CD8-positive, alpha-beta memory T cell (primary cell): ENCODE results near the gene TPM3. TPM values are rescaled to one million over a fixed set of nuclear protein-coding genes. Genes with fewer than 3 reads are reported as not detected.

Experiments
- CTCF ChIA-PET: fragments of 350-600 bp; sonication (Branson Sonifier 250); formaldehyde crosslinking; loops from one replicate; lab custom pipeline; 2021; ENCODE audit warnings: antibody characterized with exemption; lab: Charles Lee
- POLR2A ChIA-PET: fragments of 350-600 bp; sonication (Branson Sonifier 250); formaldehyde crosslinking; loops from one replicate; lab custom pipeline; 2021; ENCODE audit warnings: antibody characterized with exemption; lab: Charles Lee
- DNase-seq, 5 donors: peaks; one replicate each; pipeline versions ENCODE4 v3.0.0 to v3.0.0-alpha.2; 2020 to 2022; ENCODE audit warnings: mixed read lengths in 1 of 5
- H3K27ac ChIP-seq: one replicate; pipeline ENCODE4 v1.7.0; 2013; ENCODE audit warnings: low read depth, mild to moderate bottlenecking, low read length, moderate library complexity
- H3K27me3 ChIP-seq: 2 replicates; pipeline ENCODE4 v1.7.0; 2013; ENCODE audit warnings: low read length, mild to moderate bottlenecking; ENCODE audit not compliant: insufficient read depth, poor library complexity, severe bottlenecking
- H3K36me3 ChIP-seq: 2 replicates; pipeline ENCODE4 v1.7.0; 2013; ENCODE audit warnings: mild to moderate bottlenecking, low read length, moderate library complexity; ENCODE audit not compliant: insufficient read depth
- H3K4me1 ChIP-seq: 2 replicates; pipeline ENCODE4 v1.7.0; 2013; ENCODE audit warnings: mild to moderate bottlenecking, low read length, moderate library complexity; ENCODE audit not compliant: insufficient read depth
- H3K4me3 ChIP-seq: 2 replicates; pipeline ENCODE4 v1.7.0; 2013; ENCODE audit warnings: mild to moderate bottlenecking, low read length
- H3K9me3 ChIP-seq: 2 replicates; pipeline ENCODE4 v1.7.0; 2013; ENCODE audit warnings: mild to moderate bottlenecking, low read length
- H3K27ac Mint-ChIP-seq, 8 donors: one replicate each; pipeline ENCODE4 v1.8.0; 2020 to 2021; ENCODE audit warnings: mixed read lengths in 8 of 8, mild to moderate bottlenecking in 6 of 8, inconsistent platforms in 3 of 8, moderate library complexity in 3 of 8
- H3K27me3 Mint-ChIP-seq, 2 donors: one replicate each; pipeline ENCODE4 v1.8.0; 2020 to 2021; ENCODE audit warnings: mixed read lengths in 2 of 2, mild to moderate bottlenecking in 1 of 2, moderate library complexity in 1 of 2
- H3K36me3 Mint-ChIP-seq, 3 donors: one replicate each; pipeline ENCODE4 v1.8.0; 2020 to 2021; ENCODE audit warnings: mixed read lengths in 3 of 3, inconsistent platforms in 1 of 3, mild to moderate bottlenecking in 1 of 3
- H3K4me1 Mint-ChIP-seq, 3 donors: one replicate each; pipeline ENCODE4 v1.8.0; 2020 to 2021; ENCODE audit warnings: mixed read lengths in 3 of 3, inconsistent platforms in 1 of 3, mild to moderate bottlenecking in 1 of 3
- H3K4me3 Mint-ChIP-seq, 7 donors: one replicate each; pipeline ENCODE4 v1.8.0; 2020 to 2021; ENCODE audit warnings: mixed read lengths in 7 of 7, mild to moderate bottlenecking in 6 of 7, moderate library complexity in 4 of 7, inconsistent platforms in 2 of 7
- H3K9me3 Mint-ChIP-seq, 5 donors: one replicate each; pipeline ENCODE4 v1.8.0; 2020 to 2022; ENCODE audit warnings: mixed read lengths in 5 of 5, mild to moderate bottlenecking in 3 of 5, moderate library complexity in 2 of 5, inconsistent platforms in 1 of 5
- polyA plus RNA-seq: library from polyadenylated mRNA; unstranded; fragments of 300-500 nt; fragmentation: Illumina TruSeq; gene quantifications from one replicate; pipeline ENCODE4 v1.2.3, GENCODE V29; 2021
- total RNA-seq, 2 experiments: library from RNA; stranded (reverse); gene quantifications; one replicate each; pipeline ENCODE4 v1.2.3, GENCODE V29; 2021

The TPM3 gene
- total and polyA plus RNA-seq, 3 experiments from 2014 or later = 802 to 948 (median 863) TPM

DNA sequence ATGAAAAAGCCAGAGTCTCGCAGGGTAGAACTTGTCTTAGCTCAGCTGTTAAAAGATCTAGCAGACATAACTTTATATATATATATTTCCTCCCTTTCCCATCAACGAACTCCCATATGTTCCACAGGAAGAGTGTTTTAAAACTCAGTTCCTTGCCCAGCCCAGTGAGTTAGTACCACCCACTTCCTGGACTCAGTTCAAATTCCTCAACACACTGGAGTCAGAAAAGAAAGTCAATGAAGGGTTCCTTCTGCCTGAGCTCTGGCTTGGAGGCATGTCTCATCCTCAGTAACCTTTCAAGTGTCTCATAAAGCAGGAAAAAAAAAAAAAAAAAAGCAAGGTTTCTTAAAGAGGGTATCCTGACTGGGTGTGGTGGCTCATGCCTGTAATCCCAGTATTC, 15.6 kb downstream of the TPM3 start:
- H3K9me3 Mint-ChIP-seq = no peaks in the 10 kb centered on the region
- no peak overlapping the region for H3K27ac ChIP-seq
- no peak for DNase-seq
- peaks cover 36% of the 10 kb centered on the region for H3K36me3 ChIP-seq
- H3K27ac Mint-ChIP-seq = peak overlapping the region; percentile 21 to 93 (median 68)
- H3K27me3 Mint-ChIP-seq = no peaks in the 10 kb centered on the region
- POLR2A ChIA-PET = no interaction called here
- CTCF ChIA-PET = interaction anchor here (1.4 to 3.0 kb wide), 2 partner anchors 16 to 20 kb away, joined by 3 to 7 read pairs; no protein-coding TSS in a partner anchor
- H3K9me3 ChIP-seq = no peaks in the 10 kb centered on the region
- peaks cover 65 to 77% (median 77%) of the 10 kb centered on the region in 3 donors for H3K4me1 Mint-ChIP-seq
- H3K4me1 ChIP-seq = peaks cover 57% of the 10 kb centered on the region
- H3K27me3 ChIP-seq = no peaks in the 10 kb centered on the region
- peaks cover 13 to 71% (median 17%) of the 10 kb centered on the region in 3 donors for H3K36me3 Mint-ChIP-seq
- H3K4me3 Mint-ChIP-seq = peak overlapping the region in 5 of 7 donors; percentile 14 to 62 (median 38)
- H3K4me3 ChIP-seq = no peak overlapping the region

DNA sequence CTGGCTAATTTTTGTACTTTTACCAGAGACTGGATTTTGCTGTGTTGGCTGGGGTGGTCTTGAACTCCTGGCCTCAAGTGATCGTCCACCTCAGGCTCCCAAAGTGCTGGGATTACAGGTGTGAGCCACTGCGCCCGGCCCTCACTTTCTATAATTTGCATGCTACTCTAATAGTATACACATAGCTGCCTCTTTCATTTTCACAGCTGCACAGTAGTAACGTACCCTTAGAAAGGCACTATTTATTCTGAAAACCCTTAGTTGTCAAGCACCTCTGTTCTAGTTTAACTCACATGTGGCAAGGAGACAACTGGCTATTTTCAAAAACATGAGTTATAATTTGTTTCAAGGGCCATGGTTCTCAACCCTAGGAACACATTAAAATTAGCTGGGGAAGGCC, 17.2 kb downstream of the TPM3 start:
- Histone ChIP-seq H3K4me1 (peaks cover 41% of the 10 kb centered on the region), H3K27ac (no peak overlapping the region), H3K9me3 (no peaks in the 10 kb centered on the region), H3K27me3 (no peaks in the 10 kb centered on the region), H3K36me3 (peaks cover 53% of the 10 kb centered on the region), H3K4me3 (no peak overlapping the region)
- DNase-seq = no peak
- Mint-ChIP-seq H3K27me3 (no peaks in the 10 kb centered on the region), H3K36me3 (peaks cover 15 to 78% (median 24%) of the 10 kb centered on the region in 3 donors), H3K4me1 (peaks cover 56 to 71% (median 71%) of the 10 kb centered on the region in 3 donors), H3K27ac (peak overlapping the region in 1 of 8 donors; percentile 44), H3K9me3 (no peaks in the 10 kb centered on the region), H3K4me3 (no peak overlapping the region)
- POLR2A ChIA-PET = no interaction called here
- CTCF ChIA-PET = interaction anchor here (1.4 to 3.0 kb wide), 3 partner anchors 13 to 17 kb away, joined by 4 to 7 read pairs (median 6); no protein-coding TSS in a partner anchor

DNA sequence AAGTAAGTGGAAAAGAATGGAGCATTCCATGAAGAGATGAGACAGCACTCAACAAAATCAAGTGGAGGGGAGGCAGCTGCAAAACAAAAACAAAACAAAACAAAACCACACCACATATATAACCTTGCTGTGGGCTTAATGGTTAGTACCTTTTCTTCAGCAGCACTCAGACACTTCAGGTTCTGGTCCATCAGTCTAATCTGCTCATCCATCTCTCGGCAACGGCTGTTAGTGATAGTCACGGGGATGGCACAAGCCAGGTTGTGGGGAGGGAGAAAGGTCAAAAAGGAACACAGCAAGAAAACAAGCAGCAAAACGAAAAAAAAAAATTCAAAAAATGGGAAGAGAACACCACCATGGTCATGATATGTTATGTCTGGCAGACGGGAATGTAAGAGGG, 20.0 kb downstream of the TPM3 start:
- H3K27me3 ChIP-seq = no peaks in the 10 kb centered on the region
- Mint-ChIP-seq H3K4me3 (no peak overlapping the region), H3K36me3 (peaks cover 15 to 84% (median 35%) of the 10 kb centered on the region in 3 donors), H3K27me3 (no peaks in the 10 kb centered on the region), H3K4me1 (peaks cover 32 to 54% (median 52%) of the 10 kb centered on the region in 3 donors), H3K9me3 (no peaks in the 10 kb centered on the region), H3K27ac (peak overlapping the region in 7 of 8 donors; percentile 13 to 82 (median 63))
- peaks cover 13% of the 10 kb centered on the region for H3K4me1 ChIP-seq
- DNase-seq = no peak
- no peaks in the 10 kb centered on the region for H3K9me3 ChIP-seq
- H3K27ac ChIP-seq = no peak overlapping the region
- CTCF ChIA-PET = interaction anchor here (0.8 to 1.0 kb wide), 2 partner anchors 13 to 185 kb away, joined by 3 read pairs; partner anchors contain the start of gene RAB13
- H3K36me3 ChIP-seq = peaks cover 70% of the 10 kb centered on the region
- no peak overlapping the region for H3K4me3 ChIP-seq
- POLR2A ChIA-PET = no interaction called here

GRCh38 chr1:154171223-154171583, 20.7 kb downstream of the TPM3 start:
- no peaks in the 10 kb centered on the region for H3K27me3 ChIP-seq
- H3K27ac ChIP-seq = no peak overlapping the region
- Mint-ChIP-seq H3K27ac (peak overlapping the region in 6 of 8 donors; percentile 65 to 86 (median 76)), H3K4me3 (no peak overlapping the region), H3K4me1 (peaks cover 28 to 47% (median 45%) of the 10 kb centered on the region in 3 donors), H3K9me3 (no peaks in the 10 kb centered on the region), H3K27me3 (no peaks in the 10 kb centered on the region), H3K36me3 (peaks cover 15 to 86% (median 35%) of the 10 kb centered on the region in 3 donors)
- H3K36me3 ChIP-seq = peaks cover 73% of the 10 kb centered on the region
- CTCF ChIA-PET = interaction anchor here (0.8 to 1.0 kb wide), 2 partner anchors 12 to 185 kb away, joined by 3 read pairs; partner anchors contain the start of gene RAB13
- no peak for DNase-seq
- H3K9me3 ChIP-seq = no peaks in the 10 kb centered on the region
- no peak overlapping the region for H3K4me3 ChIP-seq
- POLR2A ChIA-PET = no interaction called here
- peaks cover 6% of the 10 kb centered on the region for H3K4me1 ChIP-seq

GRCh38 chr1:154170547-154171222, 21.2 kb downstream of the TPM3 start:
- Mint-ChIP-seq H3K27me3 (no peaks in the 10 kb centered on the region), H3K27ac (peak overlapping the region; percentile 24 to 88 (median 68)), H3K36me3 (peaks cover 15 to 86% (median 37%) of the 10 kb centered on the region in 3 donors), H3K4me1 (peaks cover 23 to 43% (median 42%) of the 10 kb centered on the region in 3 donors), H3K4me3 (no peak overlapping the region), H3K9me3 (no peaks in the 10 kb centered on the region)
- H3K27ac ChIP-seq = no peak overlapping the region
- peaks cover 1% of the 10 kb centered on the region for H3K4me1 ChIP-seq
- POLR2A ChIA-PET = no interaction called here
- H3K36me3 ChIP-seq = peaks cover 74% of the 10 kb centered on the region
- no peak overlapping the region for H3K4me3 ChIP-seq
- CTCF ChIA-PET = interaction anchor here (1.0 kb wide), 1 partner anchor 184 kb away, joined by 3 read pairs; the partner anchor contains the start of gene RAB13
- no peak for DNase-seq
- H3K9me3 ChIP-seq = no peaks in the 10 kb centered on the region
- no peaks in the 10 kb centered on the region for H3K27me3 ChIP-seq

GRCh38 chr1:154167461-154167860, 24.4 kb downstream of the TPM3 start:
- Histone ChIP-seq H3K27me3 (no peaks in the 10 kb centered on the region), H3K36me3 (peaks cover 82% of the 10 kb centered on the region), H3K4me3 (no peak overlapping the region), H3K9me3 (no peaks in the 10 kb centered on the region), H3K27ac (no peak overlapping the region), H3K4me1 (no peaks in the 10 kb centered on the region)
- Mint-ChIP-seq H3K9me3 (no peaks in the 10 kb centered on the region), H3K27ac (peak overlapping the region; percentile 6 to 82 (median 62)), H3K4me1 (peaks cover 21 to 54% (median 41%) of the 10 kb centered on the region in 3 donors), H3K4me3 (no peak overlapping the region), H3K36me3 (peaks cover 23 to 93% (median 43%) of the 10 kb centered on the region in 3 donors), H3K27me3 (peaks cover 0 to 2% of the 10 kb centered on the region in 2 donors)
- ChIA-PET POLR2A (interaction anchor here (1.1 kb wide), 1 partner anchor 13 kb away, joined by 3 read pairs; no protein-coding TSS in a partner anchor), CTCF (no interaction called here)
- no peak for DNase-seq

- no peaks in the 10 kb centered on the region for H3K9me3 Mint-ChIP-seq
- H3K4me1 Mint-ChIP-seq = peaks cover 13 to 44% (median 30%) of the 10 kb centered on the region in 3 donors
- POLR2A ChIA-PET = interaction anchor here (0.6 to 1.1 kb wide), 3 partner anchors 15 to 65 kb away, joined by 3 read pairs; no protein-coding TSS in a partner anchor
- H3K4me3 Mint-ChIP-seq = no peak overlapping the region
- no peak overlapping the region for H3K27ac ChIP-seq
- H3K4me3 ChIP-seq = no peak overlapping the region
- peaks cover 79% of the 10 kb centered on the region for H3K36me3 ChIP-seq
- H3K27ac Mint-ChIP-seq = peak overlapping the region in 4 of 8 donors; percentile 0 to 94 (median 49)
- peaks cover 0 to 2% of the 10 kb centered on the region in 2 donors for H3K27me3 Mint-ChIP-seq
- H3K27me3 ChIP-seq = no peaks in the 10 kb centered on the region
- DNase-seq = no peak
- CTCF ChIA-PET = no interaction called here
- H3K9me3 ChIP-seq = no peaks in the 10 kb centered on the region
- H3K4me1 ChIP-seq = no peaks in the 10 kb centered on the region
- H3K36me3 Mint-ChIP-seq = peaks cover 13 to 91% (median 34%) of the 10 kb centered on the region in 3 donors
These were observed 25.7 kb downstream of the TPM3 start for GRCh38 chr1:154166207-154166606.
